GM12891 (cell line): Measurements from ENCODE around the gene CMSS1.

Source experiments
- POLR2A ChIP-seq: IDR thresholded peaks from 2 replicates; pipeline ENCODE4 v1.6.1; 2011; ENCODE audit warnings: low read depth, low read length, control low read depth
- POLR2AphosphoS5 ChIP-seq: IDR thresholded peaks from 2 replicates; pipeline ENCODE4 v1.6.1; 2011; ENCODE audit warnings: low read depth, low read length, control low read depth
- SPI1 ChIP-seq: IDR thresholded peaks from 2 replicates; pipeline ENCODE4 v1.6.1; 2011; ENCODE audit warnings: low read depth, low read length, control low read depth
- TAF1 ChIP-seq: IDR thresholded peaks from 2 replicates; pipeline ENCODE4 v1.6.1; 2011; ENCODE audit warnings: low read depth, low read length, control low read depth

GRCh38 chr3:100164743-100165142 lies 347.1 kb downstream of the CMSS1 start:
- TF ChIP-seq POLR2A = no peak
- no peak for TF ChIP-seq POLR2AphosphoS5
- no peak for TF ChIP-seq SPI1
- no peak for TF ChIP-seq TAF1
